ENCODE data around the gene WDR81.

Gene WDR81

GRCh38 chr17:1729966-1730325 lies 5.4 kb downstream of the WDR81 start:
- Histone ChIP-seq H3K79me2 (ENCODE audit: insufficient read depth, low read depth) (no peaks in the 10 kb centered on the region), H4K20me1 (ENCODE audit: insufficient read depth) (no peaks in the 10 kb centered on the region), H3K27ac (no peak overlapping the region), H2AFZ (ENCODE audit: low read depth) (no peak overlapping the region), H3K36me3 (ENCODE audit: insufficient read depth) (no peaks in the 10 kb centered on the region), H3K27me3 (ENCODE audit: insufficient read depth, low read depth) (no peaks in the 10 kb centered on the region), H3K4me2 (no peak overlapping the region), H3K9ac (no peak overlapping the region), H3K4me1 (ENCODE audit: low read depth, poor library complexity, severe bottlenecking) (no peaks in the 10 kb centered on the region), H3K4me3 (IDR thresholded peaks at IDR 0.05; ENCODE audit: insufficient read depth, low read depth, low read length) (no peak overlapping the region)
- TF ChIP-seq, protein P1, sequence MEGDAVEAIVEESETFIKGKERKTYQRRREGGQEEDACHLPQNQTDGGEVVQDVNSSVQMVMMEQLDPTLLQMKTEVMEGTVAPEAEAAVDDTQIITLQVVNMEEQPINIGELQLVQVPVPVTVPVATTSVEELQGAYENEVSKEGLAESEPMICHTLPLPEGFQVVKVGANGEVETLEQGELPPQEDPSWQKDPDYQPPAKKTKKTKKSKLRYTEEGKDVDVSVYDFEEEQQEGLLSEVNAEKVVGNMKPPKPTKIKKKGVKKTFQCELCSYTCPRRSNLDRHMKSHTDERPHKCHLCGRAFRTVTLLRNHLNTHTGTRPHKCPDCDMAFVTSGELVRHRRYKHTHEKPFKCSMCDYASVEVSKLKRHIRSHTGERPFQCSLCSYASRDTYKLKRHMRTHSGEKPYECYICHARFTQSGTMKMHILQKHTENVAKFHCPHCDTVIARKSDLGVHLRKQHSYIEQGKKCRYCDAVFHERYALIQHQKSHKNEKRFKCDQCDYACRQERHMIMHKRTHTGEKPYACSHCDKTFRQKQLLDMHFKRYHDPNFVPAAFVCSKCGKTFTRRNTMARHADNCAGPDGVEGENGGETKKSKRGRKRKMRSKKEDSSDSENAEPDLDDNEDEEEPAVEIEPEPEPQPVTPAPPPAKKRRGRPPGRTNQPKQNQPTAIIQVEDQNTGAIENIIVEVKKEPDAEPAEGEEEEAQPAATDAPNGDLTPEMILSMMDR (conservative IDR thresholded peaks at IDR 0.05; ENCODE audit: low read depth, low read length): no peak

DNA sequence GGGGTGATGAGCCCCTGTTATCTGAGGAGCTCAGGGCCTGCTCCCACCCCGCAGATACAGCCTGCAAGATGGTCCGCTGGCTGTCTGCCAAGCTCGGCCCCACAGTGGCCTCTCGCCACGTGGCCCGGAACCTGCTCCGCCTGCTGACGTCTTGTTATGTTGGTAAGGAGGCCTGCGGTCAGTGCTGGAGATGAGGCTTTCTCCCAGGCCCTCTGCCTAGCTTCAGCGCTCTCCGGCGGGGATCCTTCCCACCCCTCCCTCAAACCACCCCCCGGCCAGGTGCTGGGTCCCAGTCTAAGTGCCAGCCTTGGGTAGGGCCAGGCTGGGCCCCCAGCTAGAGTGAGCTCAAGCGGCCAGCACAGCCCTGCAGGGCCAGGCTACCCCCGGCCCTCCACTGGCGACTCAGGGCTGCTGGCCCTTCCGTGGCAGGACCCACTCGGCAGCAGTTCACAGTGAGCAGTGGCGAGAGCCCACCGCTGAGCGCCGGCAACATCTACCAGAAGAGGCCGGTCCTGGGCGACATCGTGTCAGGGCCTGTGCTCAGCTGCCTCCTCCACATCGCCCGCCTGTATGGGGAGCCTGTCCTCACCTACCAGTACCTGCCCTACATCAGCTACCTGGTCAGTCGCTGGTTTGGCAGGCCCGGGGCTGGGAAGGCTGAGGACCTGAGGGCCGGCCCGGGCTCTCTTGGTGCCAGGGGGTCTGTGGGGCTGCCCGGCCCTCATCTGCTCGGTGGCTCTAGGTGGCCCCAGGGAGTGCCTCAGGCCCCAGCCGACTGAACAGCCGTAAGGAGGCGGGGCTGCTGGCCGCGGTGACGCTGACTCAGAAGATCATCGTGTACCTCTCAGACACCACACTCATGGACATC lies 6.1 kb downstream of the WDR81 start:
- Histone ChIP-seq H3K27me3 (ENCODE audit: insufficient read depth, low read depth) (no peaks in the 10 kb centered on the region), H3K36me3 (ENCODE audit: insufficient read depth) (no peaks in the 10 kb centered on the region), H4K20me1 (ENCODE audit: insufficient read depth) (no peaks in the 10 kb centered on the region), H3K27ac (no peak overlapping the region), H3K4me3 (IDR thresholded peaks at IDR 0.05; ENCODE audit: insufficient read depth, low read depth, low read length) (no peak overlapping the region), H3K79me2 (ENCODE audit: insufficient read depth, low read depth) (no peaks in the 10 kb centered on the region), H2AFZ (ENCODE audit: low read depth) (no peak overlapping the region), H3K4me2 (no peak overlapping the region), H3K4me1 (ENCODE audit: low read depth, poor library complexity, severe bottlenecking) (peaks cover under 1% of the 10 kb centered on the region), H3K9ac (no peak overlapping the region)
- TF ChIP-seq, protein P1 (conservative IDR thresholded peaks at IDR 0.05; ENCODE audit: low read depth, low read length): no peak

DNA sequence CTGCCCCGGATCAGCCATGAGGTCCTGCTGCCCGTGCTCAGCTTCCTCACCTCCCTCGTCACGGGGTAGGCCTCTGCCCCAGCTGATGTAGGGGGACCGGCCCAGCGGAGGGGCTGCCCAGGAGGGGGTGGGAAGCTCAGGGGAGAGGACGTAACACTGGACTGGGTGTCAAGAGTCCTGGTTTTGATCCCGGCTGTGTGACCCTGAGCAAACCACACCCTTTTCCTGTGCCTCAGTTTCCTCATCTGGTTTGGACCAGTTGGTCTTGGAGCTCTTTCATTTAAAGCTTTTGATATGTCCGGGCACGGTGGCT lies 6.6 kb downstream of the WDR81 start:
- Histone ChIP-seq H3K4me2 (no peak overlapping the region), H3K9ac (no peak overlapping the region), H3K27me3 (ENCODE audit: insufficient read depth, low read depth) (no peaks in the 10 kb centered on the region), H3K4me3 (IDR thresholded peaks at IDR 0.05; ENCODE audit: insufficient read depth, low read depth, low read length) (no peak overlapping the region), H2AFZ (ENCODE audit: low read depth) (no peak overlapping the region), H3K79me2 (ENCODE audit: insufficient read depth, low read depth) (no peaks in the 10 kb centered on the region), H3K27ac (no peak overlapping the region), H3K4me1 (ENCODE audit: low read depth, poor library complexity, severe bottlenecking) (peaks cover 6% of the 10 kb centered on the region), H3K36me3 (ENCODE audit: insufficient read depth) (no peaks in the 10 kb centered on the region), H4K20me1 (ENCODE audit: insufficient read depth) (no peaks in the 10 kb centered on the region)
- TF ChIP-seq, protein P1 (conservative IDR thresholded peaks at IDR 0.05; ENCODE audit: low read depth, low read length): no peak

- Histone ChIP-seq H2AFZ (ENCODE audit: low read depth) (no peak overlapping the region), H4K20me1 (ENCODE audit: insufficient read depth) (no peaks in the 10 kb centered on the region), H3K4me3 (IDR thresholded peaks at IDR 0.05; ENCODE audit: insufficient read depth, low read depth, low read length) (no peak overlapping the region), H3K4me1 (ENCODE audit: low read depth, poor library complexity, severe bottlenecking) (peaks cover 18% of the 10 kb centered on the region), H3K36me3 (ENCODE audit: insufficient read depth) (no peaks in the 10 kb centered on the region), H3K27ac (no peak overlapping the region), H3K4me2 (no peak overlapping the region), H3K79me2 (ENCODE audit: insufficient read depth, low read depth) (no peaks in the 10 kb centered on the region), H3K27me3 (ENCODE audit: insufficient read depth, low read depth) (no peaks in the 10 kb centered on the region), H3K9ac (no peak overlapping the region)
- TF ChIP-seq, protein P1 (conservative IDR thresholded peaks at IDR 0.05; ENCODE audit: low read depth, low read length): no peak
These were observed 7.8 kb downstream of the WDR81 start for GRCh38 chr17:1732241-1732832.
